IPS DF 19.7 (cell line): ENCODE measurements around the gene WDR83.

ENCODE experiments used
- DNase-seq: peaks from one replicate; pipeline ENCODE4 v3.0.0-alpha.2; 2013; ENCODE audit warnings: low read depth, low spot score

The WDR83 gene

DNA sequence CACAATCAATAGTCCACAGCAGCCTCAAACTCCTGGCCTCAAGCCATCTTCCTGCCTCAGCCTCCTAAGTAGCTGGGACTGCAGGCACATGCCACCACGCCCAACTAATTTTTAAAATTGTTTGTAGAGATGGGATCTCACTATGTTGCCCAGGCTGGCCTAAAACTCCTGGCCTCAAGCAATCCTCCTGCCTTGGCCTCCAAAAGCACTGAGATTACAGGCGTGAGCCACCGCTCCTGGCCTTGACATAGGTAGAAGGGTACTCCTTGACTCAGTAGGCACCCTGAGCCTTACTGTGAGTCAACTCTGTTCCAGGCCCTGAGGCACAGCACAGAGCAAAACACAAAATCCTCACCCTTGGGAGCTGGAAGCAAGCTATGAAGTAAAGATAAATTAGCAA lies 49.3 kb downstream of the WDR83 start:
- DNase-seq: no peak

DNA sequence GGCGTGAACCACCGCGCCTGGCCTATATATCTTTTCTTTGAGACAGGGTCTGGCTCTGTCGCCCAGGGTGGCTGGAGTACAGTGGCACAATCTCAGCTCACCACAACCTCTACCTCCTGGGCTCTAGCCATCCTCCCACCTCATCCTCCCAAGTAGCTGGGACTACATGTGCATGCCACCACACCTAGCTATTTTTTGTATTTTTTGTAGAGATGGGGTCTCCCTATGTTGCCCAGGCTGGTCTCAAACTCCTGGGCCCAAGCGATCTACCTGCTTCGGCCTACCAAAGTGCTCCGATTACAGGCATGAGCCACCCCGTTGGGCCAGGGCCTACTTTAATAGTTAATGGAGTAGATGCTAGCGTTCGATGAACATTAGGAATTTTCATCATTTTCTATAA lies 53.7 kb downstream of the WDR83 start:
- no peak for DNase-seq

DNA sequence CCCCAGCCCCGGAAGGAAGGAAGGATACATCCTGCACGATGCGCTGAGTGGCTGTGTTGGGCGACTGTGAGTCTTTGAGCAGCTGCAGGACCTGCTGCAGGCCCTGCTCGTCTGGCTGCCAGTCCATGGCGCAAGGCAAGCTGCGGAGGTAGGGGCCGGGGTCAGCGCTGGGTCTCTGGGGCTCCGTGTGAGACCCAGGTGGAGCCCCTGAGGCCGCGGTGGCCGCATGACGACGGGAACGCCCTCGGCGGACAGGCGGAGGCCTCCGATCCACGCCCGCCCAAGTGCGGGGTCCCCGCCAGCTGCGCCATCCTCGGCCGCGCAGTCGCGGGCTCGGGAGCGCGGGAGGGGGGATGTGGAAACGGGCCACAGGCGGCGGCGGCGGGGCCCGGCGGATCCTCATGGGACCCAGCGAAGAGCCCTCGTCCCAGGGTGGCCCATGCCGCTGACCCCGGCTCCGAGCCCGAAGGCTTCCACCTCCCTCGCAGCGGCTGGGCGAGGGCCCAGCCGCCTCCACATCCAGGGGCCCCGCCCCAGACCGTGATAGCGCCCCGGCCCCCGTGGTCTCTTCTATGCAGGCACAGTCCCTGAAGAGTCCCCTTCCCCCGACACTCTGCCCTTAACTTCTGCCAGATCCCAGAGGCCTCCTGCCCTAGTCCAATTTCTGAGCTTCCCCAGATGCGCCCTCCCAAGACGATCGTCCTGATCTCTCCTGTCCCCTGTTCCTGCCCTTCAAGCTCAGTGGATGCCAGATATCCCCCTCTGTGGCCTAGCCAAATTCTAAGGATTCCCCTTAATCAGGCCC lies 54.4 kb downstream of the WDR83 start:
- DNase-seq: no peak

DNA sequence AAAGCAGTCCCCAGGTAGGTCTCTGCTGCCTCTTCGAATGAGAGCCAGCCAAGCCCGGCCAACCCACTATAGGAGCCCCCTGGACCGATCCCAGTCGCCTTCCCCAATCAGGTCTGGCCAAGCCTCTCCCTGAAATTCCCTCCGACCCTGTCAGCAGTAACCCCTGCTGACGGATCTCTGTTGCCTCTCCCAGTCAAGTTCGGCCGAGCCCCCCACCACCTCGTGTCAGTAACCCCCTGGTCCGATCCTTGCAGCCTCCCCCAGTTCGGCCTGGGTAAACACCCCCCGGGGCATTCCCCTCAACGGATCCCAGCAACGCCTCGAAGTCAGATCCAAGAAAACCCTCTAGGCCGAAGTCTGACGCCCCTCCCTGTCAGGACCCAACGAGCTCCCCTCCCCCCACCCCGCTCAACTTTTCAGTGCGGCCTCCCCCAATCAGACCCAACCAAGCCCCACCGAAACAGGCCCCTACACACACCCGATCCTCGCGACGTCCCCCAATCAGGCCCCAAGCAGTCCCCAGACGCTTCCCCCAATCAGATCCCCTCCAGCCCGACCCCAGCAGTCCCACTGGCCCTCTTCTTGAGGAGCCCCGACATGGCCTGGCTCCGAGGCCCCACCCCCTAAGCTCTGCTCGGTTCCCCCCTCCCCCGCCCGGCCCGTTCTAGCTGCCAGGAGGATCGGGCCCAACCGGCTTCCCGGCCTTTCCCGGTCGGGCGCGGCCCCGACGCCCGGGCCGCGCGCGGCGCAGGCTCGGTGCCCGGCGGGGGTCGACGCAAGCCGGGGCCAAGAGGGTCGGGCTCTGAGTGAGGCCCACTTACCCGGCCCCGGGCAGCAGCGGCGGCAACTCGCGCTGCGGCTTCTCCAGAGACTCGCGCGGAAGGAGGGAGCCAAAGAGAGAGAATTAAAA lies 55.3 kb downstream of the WDR83 start:
- DNase-seq: no peak

DNA sequence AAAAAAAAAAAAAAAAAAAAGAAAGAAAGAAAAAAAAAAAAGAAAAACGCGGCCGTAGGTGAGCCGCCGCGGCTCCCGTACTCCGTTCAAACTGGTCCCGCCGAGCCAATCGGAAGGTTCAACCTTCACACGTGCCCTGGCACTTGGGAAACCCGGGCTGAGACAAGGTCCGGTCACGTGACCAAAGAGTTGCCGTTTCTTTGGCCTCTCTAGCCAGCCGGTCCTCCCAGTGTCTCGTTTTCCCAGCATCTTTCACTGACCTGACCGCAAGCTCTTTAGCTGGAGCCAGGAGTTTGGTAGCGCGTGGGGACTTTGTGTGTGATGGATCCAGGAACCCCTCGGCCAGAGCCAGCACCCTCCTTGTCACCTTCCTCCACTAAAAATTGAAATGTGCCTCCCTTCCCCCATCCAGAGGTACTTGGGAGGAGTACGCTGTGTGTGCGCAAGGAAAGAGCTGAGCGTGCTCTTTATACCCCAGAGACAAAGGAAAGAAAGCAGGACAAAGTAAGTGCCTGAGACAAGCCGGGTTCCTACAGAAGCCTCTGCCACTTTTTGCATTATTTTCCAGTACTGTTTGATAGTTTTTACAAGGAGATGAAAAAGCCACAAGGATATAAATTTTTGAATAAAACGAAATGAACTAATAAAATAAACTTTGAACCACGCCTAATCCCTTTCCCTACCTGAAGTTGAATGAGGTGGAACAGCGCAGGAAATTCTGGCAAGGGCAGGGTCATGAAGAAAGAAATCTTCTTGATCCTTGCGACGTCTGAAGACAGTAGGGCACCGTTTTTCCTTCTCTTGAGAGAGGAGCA lies 56.2 kb downstream of the WDR83 start:
- peak; percentile 98 for DNase-seq

DNA sequence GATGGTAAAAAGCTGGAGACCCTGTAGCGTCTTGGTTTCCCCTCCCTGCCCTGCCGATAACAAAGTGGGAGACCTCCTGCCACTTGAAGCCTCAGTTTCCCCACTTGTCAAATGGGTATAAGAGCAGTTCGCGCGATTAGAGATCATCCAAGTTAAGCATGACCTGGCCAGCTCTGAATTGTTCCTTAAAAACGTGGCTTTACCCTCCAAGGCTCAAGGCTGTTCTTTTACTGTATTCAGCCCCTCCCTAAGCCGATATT lies 56.7 kb downstream of the WDR83 start:
- DNase-seq: no peak

DNA sequence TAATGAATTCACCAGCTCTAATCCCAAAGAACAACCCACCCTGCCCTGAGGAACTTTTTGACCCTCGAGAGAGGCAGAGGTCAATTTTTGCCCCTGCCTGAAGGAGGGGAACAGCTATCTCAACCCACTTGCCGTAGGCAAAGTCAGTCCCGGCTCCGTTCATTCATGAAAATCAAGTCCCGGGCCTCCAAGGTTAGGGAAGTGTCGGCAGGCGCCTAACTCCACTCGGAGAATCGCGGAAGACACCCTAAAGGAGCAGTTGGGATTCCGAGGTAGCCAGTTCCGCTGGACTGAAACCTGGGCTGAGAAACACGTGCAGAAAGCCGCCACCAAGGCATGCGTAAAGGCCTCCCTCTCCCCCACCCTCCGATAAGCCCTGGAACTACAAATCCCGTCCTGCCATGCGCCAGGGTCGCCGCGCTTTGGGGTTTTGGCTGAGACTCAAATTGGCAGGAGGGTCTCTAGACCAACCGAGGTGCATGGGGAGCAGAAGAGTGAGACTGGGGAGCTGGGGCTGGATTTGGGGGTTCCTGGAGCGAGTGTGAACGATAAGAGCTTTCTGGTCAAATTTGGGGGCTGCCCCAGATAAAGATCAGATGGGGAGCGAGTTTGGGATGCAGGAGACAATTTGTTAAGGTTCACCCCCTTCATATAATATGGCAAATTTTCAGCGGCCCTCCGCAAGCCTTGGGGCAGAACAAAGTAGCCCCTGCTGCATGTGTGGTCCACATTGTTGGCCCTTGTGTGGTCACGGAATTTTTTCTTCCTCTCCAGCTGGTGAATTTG lies 57.2 kb downstream of the WDR83 start, which contains the start of gene TNPO2:
Gene TNPO2 (minus strand): TSS at position 292 of the 786 bp plus-strand sequence. CDS start 2,955 bp downstream, outside the sequence.
- no peak for DNase-seq
